Thoracic aorta (tissue), 2 donors: ENCODE data around the gene LIME1. TPM values are rescaled to one million over a fixed set of nuclear protein-coding genes. Genes with fewer than 3 reads are reported as not detected.

Source experiments
- ATAC-seq: fragments of 150-250 bp; one replicate; pipeline ENCODE4 v1.8.0; 2017; ENCODE audit warnings: low read depth; ENCODE audit not compliant: insufficient number of reproducible peaks, low FRiP score
- DNase-seq: peaks from one replicate; pipeline ENCODE4 v3.0.0-alpha.2; 2020; ENCODE audit warnings: low spot score
- H3K27ac ChIP-seq, 2 donors: fragments of 200-600 bp; sonication (generic); 1 replicate in 1 of 2; 2 replicates in 1 of 2; pipeline ENCODE4 v1.5.1; 2016; ENCODE audit warnings: mild to moderate bottlenecking in 2 of 2, moderate library complexity in 2 of 2
- H3K27me3 ChIP-seq: fragments of 200-600 bp; sonication (generic); replicated peaks from 2 replicates; pipeline ENCODE4 v1.6.0; 2016; ENCODE audit warnings: mild to moderate bottlenecking; ENCODE audit not compliant: insufficient read depth
- H3K36me3 ChIP-seq: fragments of 200-600 bp; sonication (generic); one replicate; pipeline ENCODE4 v1.5.1; 2016
- H3K4me1 ChIP-seq, 2 donors: fragments of 200-600 bp; sonication (generic); 1 replicate in 1 of 2; 2 replicates in 1 of 2; pipeline versions ENCODE4 v1.5.1 to v1.6.0; 2016; ENCODE audit warnings: low read depth in 2 of 2, mild to moderate bottlenecking in 1 of 2; ENCODE audit not compliant: control insufficient read depth in 1 of 2
- H3K4me3 ChIP-seq: fragments of 200-600 bp; sonication (generic); 2 replicates; pipeline ENCODE4 v1.5.1; 2016; ENCODE audit warnings: mild to moderate bottlenecking
- H3K9me3 ChIP-seq: fragments of 200-600 bp; sonication (generic); 2 replicates; pipeline ENCODE4 v1.5.1; 2016
- total RNA-seq, 2 donors: library from RNA; depleted of rRNA; stranded (reverse); fragments of >200 nt; gene quantifications; one replicate each; pipeline versions ENCODE4 v1.1.0 to v1.2.3, GENCODE V29; 2016
- TF ChIP-seq, protein P1 (sequence below): fragments of 200-600 bp; sonication (generic); IDR thresholded peaks from one replicate; pipeline ENCODE4 v1.5.1; 2019; ENCODE audit warnings: antibody characterized with exemption

The LIME1 gene
- total RNA-seq, 2 donors from 2014 or later = 15.6 to 26.5 TPM

DNA sequence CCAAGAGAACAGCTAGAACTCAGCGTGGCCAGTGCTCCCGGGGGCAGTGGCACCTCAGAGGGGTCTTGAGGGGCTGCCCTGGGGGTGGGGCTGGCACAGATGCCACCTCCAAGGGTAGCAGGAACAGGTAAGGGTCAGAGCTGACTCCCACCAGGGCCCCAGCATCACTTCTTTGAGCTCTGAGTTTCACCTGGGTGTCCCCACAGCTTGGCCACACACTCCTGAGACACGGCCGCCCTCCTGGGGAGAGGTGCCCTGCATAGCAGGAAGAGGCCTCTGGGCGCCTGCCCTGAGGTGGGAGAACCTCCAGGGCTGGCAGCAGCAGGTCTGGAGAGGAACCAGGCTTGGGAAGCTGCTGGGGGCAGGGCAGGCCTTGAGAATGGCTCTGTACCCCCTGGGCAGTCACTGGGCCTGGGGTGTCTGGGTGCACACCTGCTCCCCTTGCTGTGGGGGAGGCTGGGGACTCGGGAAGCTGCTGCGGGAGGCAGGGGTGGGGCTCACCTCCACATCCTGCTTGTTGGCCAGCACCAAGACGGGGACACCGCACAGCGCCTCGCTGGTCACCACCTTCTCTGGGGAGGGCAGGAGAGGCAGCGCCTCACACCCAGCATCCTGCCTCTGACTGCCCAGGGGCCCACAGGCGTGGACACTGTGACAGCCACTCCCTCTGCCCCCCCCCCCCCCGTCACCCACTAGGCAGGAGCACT is 35.0 kb upstream of the LIME1 start:
- TF ChIP-seq, protein P1, sequence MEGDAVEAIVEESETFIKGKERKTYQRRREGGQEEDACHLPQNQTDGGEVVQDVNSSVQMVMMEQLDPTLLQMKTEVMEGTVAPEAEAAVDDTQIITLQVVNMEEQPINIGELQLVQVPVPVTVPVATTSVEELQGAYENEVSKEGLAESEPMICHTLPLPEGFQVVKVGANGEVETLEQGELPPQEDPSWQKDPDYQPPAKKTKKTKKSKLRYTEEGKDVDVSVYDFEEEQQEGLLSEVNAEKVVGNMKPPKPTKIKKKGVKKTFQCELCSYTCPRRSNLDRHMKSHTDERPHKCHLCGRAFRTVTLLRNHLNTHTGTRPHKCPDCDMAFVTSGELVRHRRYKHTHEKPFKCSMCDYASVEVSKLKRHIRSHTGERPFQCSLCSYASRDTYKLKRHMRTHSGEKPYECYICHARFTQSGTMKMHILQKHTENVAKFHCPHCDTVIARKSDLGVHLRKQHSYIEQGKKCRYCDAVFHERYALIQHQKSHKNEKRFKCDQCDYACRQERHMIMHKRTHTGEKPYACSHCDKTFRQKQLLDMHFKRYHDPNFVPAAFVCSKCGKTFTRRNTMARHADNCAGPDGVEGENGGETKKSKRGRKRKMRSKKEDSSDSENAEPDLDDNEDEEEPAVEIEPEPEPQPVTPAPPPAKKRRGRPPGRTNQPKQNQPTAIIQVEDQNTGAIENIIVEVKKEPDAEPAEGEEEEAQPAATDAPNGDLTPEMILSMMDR = no peak
- Histone ChIP-seq H3K9me3 (no peaks in the 10 kb centered on the region), H3K4me3 (no peak overlapping the region), H3K27me3 (no peaks in the 10 kb centered on the region), H3K4me1 (peaks cover 30 to 42% of the 10 kb centered on the region in 2 donors), H3K36me3 (peaks cover 25% of the 10 kb centered on the region), H3K27ac (no peak overlapping the region)
- no peak for ATAC-seq
- no peak for DNase-seq

DNA sequence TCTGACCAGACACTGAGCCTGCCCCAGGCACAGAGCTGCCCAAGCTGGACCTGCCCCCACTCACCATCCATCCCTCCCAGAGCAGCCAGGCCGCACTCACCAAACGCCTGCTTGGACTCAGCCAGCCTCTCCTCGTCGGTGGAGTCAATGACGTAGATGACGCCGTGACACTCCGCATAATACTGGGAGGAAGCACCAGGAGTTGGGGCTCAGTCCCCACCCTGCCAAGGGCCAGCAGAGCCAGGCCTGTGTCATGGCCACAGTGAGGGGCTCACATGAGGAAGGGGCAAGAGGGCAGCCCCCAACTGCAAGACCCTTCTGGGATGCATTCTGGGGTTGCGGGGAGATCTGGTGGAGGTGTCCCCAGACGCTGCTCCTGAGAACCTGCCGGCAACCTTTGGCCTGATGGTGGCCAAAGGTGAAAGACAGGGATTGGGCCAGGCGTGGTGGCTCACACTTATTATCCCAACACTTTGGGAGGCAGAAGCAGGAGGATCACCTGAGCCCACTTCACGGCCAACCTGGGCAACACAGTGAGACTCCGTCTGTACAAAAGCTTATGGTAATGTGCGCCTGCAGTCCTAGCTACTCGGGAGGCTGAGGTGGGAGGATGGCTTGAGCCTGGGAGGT is 34.3 kb upstream of the LIME1 start:
- no peak overlapping the region for H3K27ac ChIP-seq
- peaks cover 31 to 42% of the 10 kb centered on the region in 2 donors for H3K4me1 ChIP-seq
- H3K36me3 ChIP-seq = peaks cover 25% of the 10 kb centered on the region
- H3K4me3 ChIP-seq = no peak overlapping the region
- H3K9me3 ChIP-seq = no peaks in the 10 kb centered on the region
- H3K27me3 ChIP-seq = no peaks in the 10 kb centered on the region
- ATAC-seq (no peak), DNase-seq (no peak)
- TF ChIP-seq, protein P1 = no peak

DNA sequence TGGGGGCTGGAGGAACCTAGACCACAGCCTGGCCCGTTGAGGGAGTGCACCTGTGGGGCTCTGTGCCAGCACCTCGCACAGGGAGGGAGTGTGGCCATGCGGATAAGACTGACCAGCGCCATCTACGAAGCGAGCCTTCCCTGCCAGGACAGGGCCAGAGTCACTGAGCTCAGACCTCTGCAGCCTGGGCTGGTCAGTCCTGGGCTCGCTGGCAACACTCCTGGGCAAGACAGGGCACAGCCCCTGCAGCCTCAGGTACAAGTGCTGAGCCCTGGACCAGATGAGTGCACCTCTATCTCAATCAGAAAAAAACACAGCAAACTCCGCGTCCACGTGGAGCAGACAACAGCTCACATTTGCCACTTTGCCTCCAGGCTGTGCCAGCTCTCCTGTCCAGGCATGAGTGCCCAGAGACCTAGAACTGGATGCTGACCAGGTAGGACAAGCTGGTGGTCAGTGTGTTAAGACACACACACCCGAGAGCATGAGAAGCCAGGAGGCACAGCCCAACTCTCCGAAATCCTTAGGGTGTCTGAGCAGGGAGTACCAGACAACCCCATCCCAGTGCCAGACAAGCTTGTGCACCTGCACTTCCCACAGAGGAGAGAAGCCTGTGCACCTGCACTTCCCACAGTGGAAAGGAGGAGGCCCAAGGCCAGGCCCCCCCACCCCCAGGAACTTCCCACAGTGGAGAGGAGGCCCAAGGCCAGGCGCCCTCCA is 33.6 kb upstream of the LIME1 start:
- Histone ChIP-seq H3K4me1 (peaks cover 28 to 35% of the 10 kb centered on the region in 2 donors), H3K36me3 (peaks cover 25% of the 10 kb centered on the region), H3K9me3 (no peaks in the 10 kb centered on the region), H3K27me3 (no peaks in the 10 kb centered on the region), H3K4me3 (no peak overlapping the region), H3K27ac (no peak overlapping the region)
- TF ChIP-seq, protein P1 = no peak
- no peak for DNase-seq
- no peak for ATAC-seq

DNA sequence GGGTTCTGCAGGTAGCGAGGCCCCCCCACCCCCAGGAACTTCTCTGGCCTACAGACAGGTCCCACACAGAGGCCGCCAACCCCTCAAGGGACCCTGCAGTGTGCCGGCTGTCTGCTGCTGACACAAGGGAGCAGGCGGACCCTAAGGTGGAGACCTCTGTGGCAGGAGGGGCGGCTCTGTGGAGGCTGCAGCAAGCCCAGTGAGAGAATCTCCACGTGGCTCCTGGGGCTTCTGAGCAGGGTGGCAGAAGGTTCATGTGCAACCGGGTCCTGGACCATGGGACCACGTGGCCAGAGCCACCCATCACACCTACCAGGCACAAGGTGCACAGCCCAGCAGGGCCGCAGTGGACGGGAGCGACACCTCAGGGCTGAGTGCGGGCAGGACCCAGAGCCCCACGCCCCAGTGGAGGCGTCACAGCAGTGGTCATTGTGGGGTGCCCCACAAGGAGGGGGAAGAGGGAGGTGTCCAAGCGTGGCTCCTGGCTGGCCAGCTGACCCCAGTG is 32.9 kb upstream of the LIME1 start:
- Histone ChIP-seq H3K9me3 (no peaks in the 10 kb centered on the region), H3K27ac (no peak overlapping the region), H3K4me1 (peaks cover 24 to 31% of the 10 kb centered on the region in 2 donors), H3K36me3 (peaks cover 23% of the 10 kb centered on the region), H3K27me3 (no peaks in the 10 kb centered on the region), H3K4me3 (no peak overlapping the region)
- ATAC-seq (no peak), DNase-seq (no peak)
- TF ChIP-seq, protein P1 = no peak
